Measurements from ENCODE around the gene PSMC5. TPM values are rescaled to one million over a fixed set of nuclear protein-coding genes. Genes with fewer than 3 reads are reported as not detected.

The PSMC5 gene
- polyA plus RNA-seq, 1 experiment, result 220 TPM

DNA sequence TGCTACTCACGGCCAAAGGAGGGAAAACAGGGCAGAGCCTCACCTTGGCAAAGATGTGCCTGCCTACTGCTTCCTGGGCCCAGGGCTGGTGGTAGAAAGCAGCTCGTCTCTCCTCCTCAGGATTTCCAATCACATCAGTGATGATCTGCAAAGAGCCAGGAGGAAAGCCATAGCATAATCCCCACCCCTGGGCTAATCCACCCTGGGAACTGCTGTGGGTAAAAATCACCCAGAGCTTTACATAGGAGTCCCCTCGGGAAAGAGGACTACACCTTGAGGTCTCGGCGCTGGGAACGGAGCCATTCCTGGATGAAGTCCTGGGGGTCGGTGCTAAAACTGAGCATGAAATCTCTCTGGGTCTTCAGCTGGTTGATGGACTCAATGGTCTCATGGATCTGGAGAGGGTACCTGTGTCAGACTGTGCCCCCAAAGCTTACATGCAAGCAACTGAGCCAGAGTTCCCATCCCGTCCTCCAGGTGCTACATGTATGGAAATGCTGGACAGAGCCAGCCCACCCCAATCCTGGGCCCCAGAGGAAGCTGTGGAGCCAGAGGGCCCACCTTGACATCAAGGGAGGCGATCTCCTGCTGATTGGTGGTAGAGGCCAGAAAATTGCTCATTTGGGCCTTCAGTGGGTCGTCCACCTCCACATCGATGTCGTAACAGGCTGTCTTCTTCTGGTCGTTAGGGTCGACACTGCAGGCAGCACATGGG is 6.0 kb downstream of the PSMC5 start:
- no peak overlapping the region for H3K27ac ChIP-seq (ENCODE audit: low read depth, low read length)
- H3K27me3 ChIP-seq (ENCODE audit: control insufficient read depth, insufficient read depth, low read length), result no peaks in the 10 kb centered on the region
- H3K9me3 ChIP-seq (ENCODE audit: control insufficient read depth, insufficient read depth, low read length), result no peaks in the 10 kb centered on the region
- TF ChIP-seq, protein P1, sequence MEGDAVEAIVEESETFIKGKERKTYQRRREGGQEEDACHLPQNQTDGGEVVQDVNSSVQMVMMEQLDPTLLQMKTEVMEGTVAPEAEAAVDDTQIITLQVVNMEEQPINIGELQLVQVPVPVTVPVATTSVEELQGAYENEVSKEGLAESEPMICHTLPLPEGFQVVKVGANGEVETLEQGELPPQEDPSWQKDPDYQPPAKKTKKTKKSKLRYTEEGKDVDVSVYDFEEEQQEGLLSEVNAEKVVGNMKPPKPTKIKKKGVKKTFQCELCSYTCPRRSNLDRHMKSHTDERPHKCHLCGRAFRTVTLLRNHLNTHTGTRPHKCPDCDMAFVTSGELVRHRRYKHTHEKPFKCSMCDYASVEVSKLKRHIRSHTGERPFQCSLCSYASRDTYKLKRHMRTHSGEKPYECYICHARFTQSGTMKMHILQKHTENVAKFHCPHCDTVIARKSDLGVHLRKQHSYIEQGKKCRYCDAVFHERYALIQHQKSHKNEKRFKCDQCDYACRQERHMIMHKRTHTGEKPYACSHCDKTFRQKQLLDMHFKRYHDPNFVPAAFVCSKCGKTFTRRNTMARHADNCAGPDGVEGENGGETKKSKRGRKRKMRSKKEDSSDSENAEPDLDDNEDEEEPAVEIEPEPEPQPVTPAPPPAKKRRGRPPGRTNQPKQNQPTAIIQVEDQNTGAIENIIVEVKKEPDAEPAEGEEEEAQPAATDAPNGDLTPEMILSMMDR (IDR thresholded peaks at IDR 0.05; ENCODE audit: low read depth, low read length), result no peak
- ChIA-PET CTCF (interaction anchor here (1.2 kb wide), 1 partner anchor 24 kb away, joined by 3 read pairs; no protein-coding TSS in a partner anchor), POLR2A (interaction anchor here (0.6 to 1.2 kb wide), 3 partner anchors 8 to 104 kb away, joined by 3 to 4 read pairs (median 3); partner anchors contain the start of genes CCDC47 and DDX42)
- no peak for DNase-seq (ENCODE audit: low read depth, low spot score)
- H3K4me3 ChIP-seq (ENCODE audit: low read depth, low read length), result no peak overlapping the region

GRCh38 chr17:63833741-63834373 is 6.6 kb downstream of the PSMC5 start:
- Histone ChIP-seq H3K27ac (ENCODE audit: low read depth, low read length) (no peak overlapping the region), H3K9me3 (ENCODE audit: control insufficient read depth, insufficient read depth, low read length) (no peaks in the 10 kb centered on the region), H3K4me3 (ENCODE audit: low read depth, low read length) (no peak overlapping the region), H3K27me3 (ENCODE audit: control insufficient read depth, insufficient read depth, low read length) (no peaks in the 10 kb centered on the region)
- CTCF ChIA-PET, result interaction anchor here (0.7 to 1.5 kb wide), 7 partner anchors 8 to 78 kb away, joined by 3 to 11 read pairs (median 3); no protein-coding TSS in a partner anchor
- POLR2A ChIA-PET, result interaction anchor here (1.1 to 1.2 kb wide), 2 partner anchors 8 to 60 kb away, joined by 3 to 4 read pairs; partner anchors contain the start of genes CCDC47 and DDX42
- no peak for DNase-seq (ENCODE audit: low read depth, low spot score)
- TF ChIP-seq, protein P1 (IDR thresholded peaks at IDR 0.05; ENCODE audit: low read depth, low read length), result no peak

- Histone ChIP-seq H3K4me3 (ENCODE audit: low read depth, low read length) (no peak overlapping the region), H3K9me3 (ENCODE audit: control insufficient read depth, insufficient read depth, low read length) (no peaks in the 10 kb centered on the region), H3K27ac (ENCODE audit: low read depth, low read length) (no peak overlapping the region), H3K27me3 (ENCODE audit: control insufficient read depth, insufficient read depth, low read length) (no peaks in the 10 kb centered on the region)
- POLR2A ChIA-PET, result interaction anchor here (0.7 kb wide), 1 partner anchor 48 kb away, joined by 3 read pairs; no protein-coding TSS in a partner anchor
- DNase-seq (ENCODE audit: low read depth, low spot score), result peak; percentile 48
- CTCF ChIA-PET, result interaction anchor here (0.6 to 1.5 kb wide), 12 partner anchors 9 to 160 kb away, joined by 3 to 11 read pairs (median 3); no protein-coding TSS in a partner anchor
- TF ChIP-seq, protein P1 (IDR thresholded peaks at IDR 0.05; ENCODE audit: low read depth, low read length), result peak; percentile 65
These were observed 7.4 kb downstream of the PSMC5 start for GRCh38 chr17:63834431-63835166.

DNA sequence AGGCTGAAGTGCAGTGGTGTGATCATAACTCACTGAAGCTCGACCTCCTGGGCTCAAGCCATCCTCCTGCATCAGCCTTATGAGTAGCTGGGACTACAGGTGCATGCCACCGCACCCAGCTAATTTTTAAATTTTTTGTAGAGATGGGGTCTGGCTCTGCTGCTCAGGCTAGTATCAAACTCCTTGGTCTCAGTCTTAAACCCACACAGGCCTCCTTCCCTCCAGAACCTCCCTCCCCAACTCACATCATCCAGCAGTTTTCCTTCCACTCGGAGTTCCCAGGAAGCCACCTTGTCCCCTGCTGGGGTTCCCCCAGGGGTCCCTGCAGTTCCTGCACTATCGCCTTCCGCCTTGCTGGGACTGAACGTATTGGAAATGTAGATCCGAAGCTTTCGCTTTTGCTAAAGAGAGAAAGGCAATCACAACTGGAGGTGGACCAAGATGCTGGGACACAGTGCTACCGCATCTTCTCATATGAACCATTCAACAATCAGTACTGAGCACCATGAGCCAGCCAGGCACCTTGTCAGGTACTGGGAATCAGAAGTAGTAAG is 8.0 kb downstream of the PSMC5 start:
- Histone ChIP-seq H3K9me3 (ENCODE audit: control insufficient read depth, insufficient read depth, low read length) (no peaks in the 10 kb centered on the region), H3K4me3 (ENCODE audit: low read depth, low read length) (no peak overlapping the region), H3K27me3 (ENCODE audit: control insufficient read depth, insufficient read depth, low read length) (no peaks in the 10 kb centered on the region), H3K27ac (ENCODE audit: low read depth, low read length) (no peak overlapping the region)
- POLR2A ChIA-PET, result interaction anchor here (0.7 kb wide), 1 partner anchor 48 kb away, joined by 3 read pairs; no protein-coding TSS in a partner anchor
- CTCF ChIA-PET, result interaction anchor here (0.6 to 1.5 kb wide), 7 partner anchors 9 to 160 kb away, joined by 3 to 11 read pairs (median 3); no protein-coding TSS in a partner anchor
- TF ChIP-seq, protein P1 (IDR thresholded peaks at IDR 0.05; ENCODE audit: low read depth, low read length), result no peak
- DNase-seq (ENCODE audit: low read depth, low spot score), result no peak

All from AG04450 (cell line).